Neural cell (in vitro differentiated cells): Measurements from ENCODE around the gene PDPK1. TPM values are rescaled to one million over a fixed set of nuclear protein-coding genes. Genes with fewer than 3 reads are reported as not detected.

Source experiments
- H2AFZ ChIP-seq: fragments of 200-600, 300-800 bp; sonication (generic), shearing (Covaris generic); 2 replicates; pipeline ENCODE4 v1.6.0; 2014; ENCODE audit warnings: low read depth, mild to moderate bottlenecking, antibody characterized with exemption, low read length, moderate library complexity
- H3F3A ChIP-seq: fragments of 200-600 bp; shearing (Covaris generic); 2 replicates; pipeline ENCODE4 v1.6.1; 2016; ENCODE audit warnings: mild to moderate bottlenecking, moderate library complexity, mixed read lengths, antibody characterized with exemption, low read length; ENCODE audit not compliant: insufficient read depth, poor library complexity, severe bottlenecking
- H3K27ac ChIP-seq: fragments of 200-600, 300-800 bp; sonication (generic), shearing (Covaris generic); 2 replicates; pipeline ENCODE4 v1.5.1; 2014; ENCODE audit warnings: mild to moderate bottlenecking, low read length, moderate library complexity
- H3K27me3 ChIP-seq: fragments of 300-800, 200-600 bp; sonication (generic), shearing (Covaris generic); 2 replicates; pipeline ENCODE4 v1.6.0; 2014; ENCODE audit warnings: mild to moderate bottlenecking, low read depth, low read length, moderate library complexity; ENCODE audit not compliant: insufficient read depth
- H3K36me3 ChIP-seq: fragments of 300-800, 200-600 bp; sonication (generic), shearing (Covaris generic); 2 replicates; pipeline ENCODE4 v1.5.1; 2014; ENCODE audit warnings: mild to moderate bottlenecking, antibody characterized with exemption, low read length, moderate library complexity; ENCODE audit not compliant: insufficient read depth
- H3K4me2 ChIP-seq: fragments of 300-800, 200-600 bp; sonication (generic), shearing (Covaris generic); 2 replicates; pipeline ENCODE4 v1.6.0; 2014; ENCODE audit warnings: mild to moderate bottlenecking, low read length
- H3K4me3 ChIP-seq: fragments of 300-800, 200-600 bp; sonication (generic), shearing (Covaris generic); 2 replicates; pipeline ENCODE4 v1.5.1; 2014; ENCODE audit warnings: mild to moderate bottlenecking, low read length, moderate library complexity
- H3K79me2 ChIP-seq: fragments of 200-600 bp; shearing (Covaris generic); replicated peaks from 2 replicates; pipeline ENCODE4 v1.6.0; 2014; ENCODE audit warnings: mild to moderate bottlenecking, low read length, moderate library complexity; ENCODE audit not compliant: insufficient read depth
- H3K9ac ChIP-seq: fragments of 300-800, 200-600 bp; sonication (generic), shearing (Covaris generic); 2 replicates; pipeline ENCODE4 v1.6.1; 2016; ENCODE audit warnings: mild to moderate bottlenecking, low read length, mixed read lengths
- H3K9me2 ChIP-seq: fragments of 200-600 bp; shearing (Covaris generic); 2 replicates; pipeline ENCODE4 v1.6.1; 2016; ENCODE audit warnings: mild to moderate bottlenecking, low read length, mixed read lengths; ENCODE audit not compliant: insufficient read depth
- H3K9me3 ChIP-seq: fragments of 200-600, 300-800 bp; sonication (generic), shearing (Covaris generic); 2 replicates; pipeline ENCODE4 v1.6.1; 2016; ENCODE audit warnings: mild to moderate bottlenecking, mixed run types, low read length, moderate library complexity, mixed read lengths
- H4K20me1 ChIP-seq: fragments of 200-600 bp; shearing (Covaris generic); 2 replicates; pipeline ENCODE4 v1.6.1; 2016; ENCODE audit warnings: mild to moderate bottlenecking, mixed run types; ENCODE audit not compliant: insufficient read depth
- EP300 ChIP-seq: fragments of 450-650 bp; conservative IDR thresholded peaks from 2 replicates; pipeline ENCODE4 v1.6.1; 2014; ENCODE audit warnings: antibody characterized with exemption, mild to moderate bottlenecking, moderate library complexity; ENCODE audit not compliant: poor library complexity, severe bottlenecking
- EZH2 ChIP-seq: fragments of 200-600, 300-800 bp; shearing (Covaris generic), sonication (generic); IDR thresholded peaks from 2 replicates; pipeline ENCODE4 v1.6.1; 2014; ENCODE audit warnings: antibody characterized with exemption, low read length, borderline replicate concordance, mild to moderate bottlenecking; ENCODE audit not compliant: insufficient read depth, poor library complexity, severe bottlenecking
- MXI1 ChIP-seq: fragments of 450-650 bp; conservative IDR thresholded peaks from 2 replicates; pipeline ENCODE4 v1.6.1; 2014; ENCODE audit warnings: antibody characterized with exemption, mild to moderate bottlenecking; ENCODE audit not compliant: poor library complexity, severe bottlenecking
- POLR2AphosphoS5 ChIP-seq: IDR thresholded peaks from 2 replicates; pipeline ENCODE4 v1.6.1; 2012
- RAD21 ChIP-seq: fragments of 450-650 bp; conservative IDR thresholded peaks from 2 replicates; pipeline ENCODE4 v1.6.1; 2014; ENCODE audit warnings: antibody characterized with exemption, mild to moderate bottlenecking, moderate library complexity
- SMC3 ChIP-seq: fragments of 450-650 bp; conservative IDR thresholded peaks from 2 replicates; pipeline ENCODE4 v1.6.1; 2014; ENCODE audit warnings: antibody characterized with exemption, mild to moderate bottlenecking, moderate library complexity; ENCODE audit not compliant: poor library complexity
- TAF1 ChIP-seq: IDR thresholded peaks from 2 replicates; pipeline ENCODE4 v1.6.1; 2012; ENCODE audit warnings: low read depth
- polyA plus RNA-seq: library from polyadenylated mRNA; depleted of rRNA; stranded (reverse); fragments of >200 nt; gene quantifications from 2 replicates; pipeline ENCODE4 v1.2.3, GENCODE V29; 2014
- TF ChIP-seq, protein P1 (sequence below): fragments of 450-650 bp; IDR thresholded peaks from 2 replicates; pipeline ENCODE4 v1.5.1; 2014; ENCODE audit warnings: antibody characterized with exemption, mild to moderate bottlenecking, moderate library complexity; ENCODE audit not compliant: poor library complexity, severe bottlenecking
- TF ChIP-seq, protein P2 (sequence below): IDR thresholded peaks from 2 replicates; pipeline ENCODE4 v1.6.1; 2012; ENCODE audit warnings: borderline replicate concordance

The PDPK1 gene
- polyA plus RNA-seq, 1 donor from 2014 or later, result 18.6 TPM

DNA sequence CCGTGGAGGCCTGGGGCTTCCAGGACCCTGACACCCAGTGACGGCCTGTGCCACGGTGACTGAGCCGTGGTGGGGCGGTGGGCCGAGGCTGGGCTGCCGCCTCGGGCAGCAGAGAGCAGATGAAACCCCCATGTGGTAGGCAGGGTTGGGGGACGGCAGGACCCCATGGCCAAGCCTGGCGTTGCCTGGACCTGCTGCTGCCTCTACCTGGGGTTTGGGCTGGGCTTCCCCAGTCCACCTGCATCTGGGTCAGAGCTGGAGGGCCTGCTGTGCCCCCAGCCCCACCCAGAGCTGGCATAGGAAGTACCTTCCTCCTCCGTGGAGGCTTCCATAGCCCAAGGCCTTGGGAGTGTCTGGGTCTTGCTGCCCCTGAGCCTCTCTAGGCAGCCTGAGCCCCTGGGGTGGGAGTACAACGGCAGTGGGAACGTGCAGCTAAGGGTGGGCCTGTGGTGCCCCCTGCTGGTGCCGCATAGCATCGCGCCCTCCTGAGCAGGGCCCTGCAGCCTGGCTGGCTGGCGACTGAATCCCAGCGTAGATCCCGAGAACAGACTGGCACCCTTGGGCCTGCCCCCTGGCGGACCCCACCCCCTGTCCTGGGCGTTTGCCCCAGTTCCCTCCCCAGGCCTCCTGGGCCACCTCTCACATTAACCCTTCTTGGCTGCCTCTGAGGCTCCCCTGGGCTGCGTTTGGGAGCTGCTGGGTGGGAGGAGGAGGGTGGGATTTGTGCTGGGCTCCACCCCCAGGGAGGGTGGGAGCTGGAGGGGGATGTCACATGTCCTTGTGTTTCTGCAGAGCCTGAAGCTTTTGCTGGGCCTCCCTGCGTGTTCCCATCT, 36.7 kb upstream of the PDPK1 start:
- Histone ChIP-seq H3K9ac (peak overlapping the region; percentile 62), H3K27ac (peak overlapping the region; percentile 57), H3K4me2 (peak overlapping the region; percentile 51), H3K4me3 (peak overlapping the region; percentile 60), H3K36me3 (no peaks in the 10 kb centered on the region), H3K79me2 (no peaks in the 10 kb centered on the region), H4K20me1 (no peaks in the 10 kb centered on the region), H3K9me3 (no peaks in the 10 kb centered on the region), H3F3A (no peaks in the 10 kb centered on the region), H2AFZ (peak overlapping the region; percentile 45), H3K27me3 (no peaks in the 10 kb centered on the region), H3K9me2 (no peaks in the 10 kb centered on the region)
- TF ChIP-seq TAF1 (no peak), EP300 (no peak), MXI1 (peak; percentile 51), POLR2AphosphoS5 (peak; percentile 20), SMC3 (peak; percentile 88), EZH2 (no peak), RAD21 (peak; percentile 97)
- TF ChIP-seq, protein P1, sequence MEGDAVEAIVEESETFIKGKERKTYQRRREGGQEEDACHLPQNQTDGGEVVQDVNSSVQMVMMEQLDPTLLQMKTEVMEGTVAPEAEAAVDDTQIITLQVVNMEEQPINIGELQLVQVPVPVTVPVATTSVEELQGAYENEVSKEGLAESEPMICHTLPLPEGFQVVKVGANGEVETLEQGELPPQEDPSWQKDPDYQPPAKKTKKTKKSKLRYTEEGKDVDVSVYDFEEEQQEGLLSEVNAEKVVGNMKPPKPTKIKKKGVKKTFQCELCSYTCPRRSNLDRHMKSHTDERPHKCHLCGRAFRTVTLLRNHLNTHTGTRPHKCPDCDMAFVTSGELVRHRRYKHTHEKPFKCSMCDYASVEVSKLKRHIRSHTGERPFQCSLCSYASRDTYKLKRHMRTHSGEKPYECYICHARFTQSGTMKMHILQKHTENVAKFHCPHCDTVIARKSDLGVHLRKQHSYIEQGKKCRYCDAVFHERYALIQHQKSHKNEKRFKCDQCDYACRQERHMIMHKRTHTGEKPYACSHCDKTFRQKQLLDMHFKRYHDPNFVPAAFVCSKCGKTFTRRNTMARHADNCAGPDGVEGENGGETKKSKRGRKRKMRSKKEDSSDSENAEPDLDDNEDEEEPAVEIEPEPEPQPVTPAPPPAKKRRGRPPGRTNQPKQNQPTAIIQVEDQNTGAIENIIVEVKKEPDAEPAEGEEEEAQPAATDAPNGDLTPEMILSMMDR, result peak; percentile 98
- TF ChIP-seq, protein P2, sequence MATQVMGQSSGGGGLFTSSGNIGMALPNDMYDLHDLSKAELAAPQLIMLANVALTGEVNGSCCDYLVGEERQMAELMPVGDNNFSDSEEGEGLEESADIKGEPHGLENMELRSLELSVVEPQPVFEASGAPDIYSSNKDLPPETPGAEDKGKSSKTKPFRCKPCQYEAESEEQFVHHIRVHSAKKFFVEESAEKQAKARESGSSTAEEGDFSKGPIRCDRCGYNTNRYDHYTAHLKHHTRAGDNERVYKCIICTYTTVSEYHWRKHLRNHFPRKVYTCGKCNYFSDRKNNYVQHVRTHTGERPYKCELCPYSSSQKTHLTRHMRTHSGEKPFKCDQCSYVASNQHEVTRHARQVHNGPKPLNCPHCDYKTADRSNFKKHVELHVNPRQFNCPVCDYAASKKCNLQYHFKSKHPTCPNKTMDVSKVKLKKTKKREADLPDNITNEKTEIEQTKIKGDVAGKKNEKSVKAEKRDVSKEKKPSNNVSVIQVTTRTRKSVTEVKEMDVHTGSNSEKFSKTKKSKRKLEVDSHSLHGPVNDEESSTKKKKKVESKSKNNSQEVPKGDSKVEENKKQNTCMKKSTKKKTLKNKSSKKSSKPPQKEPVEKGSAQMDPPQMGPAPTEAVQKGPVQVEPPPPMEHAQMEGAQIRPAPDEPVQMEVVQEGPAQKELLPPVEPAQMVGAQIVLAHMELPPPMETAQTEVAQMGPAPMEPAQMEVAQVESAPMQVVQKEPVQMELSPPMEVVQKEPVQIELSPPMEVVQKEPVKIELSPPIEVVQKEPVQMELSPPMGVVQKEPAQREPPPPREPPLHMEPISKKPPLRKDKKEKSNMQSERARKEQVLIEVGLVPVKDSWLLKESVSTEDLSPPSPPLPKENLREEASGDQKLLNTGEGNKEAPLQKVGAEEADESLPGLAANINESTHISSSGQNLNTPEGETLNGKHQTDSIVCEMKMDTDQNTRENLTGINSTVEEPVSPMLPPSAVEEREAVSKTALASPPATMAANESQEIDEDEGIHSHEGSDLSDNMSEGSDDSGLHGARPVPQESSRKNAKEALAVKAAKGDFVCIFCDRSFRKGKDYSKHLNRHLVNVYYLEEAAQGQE, result no peak

DNA sequence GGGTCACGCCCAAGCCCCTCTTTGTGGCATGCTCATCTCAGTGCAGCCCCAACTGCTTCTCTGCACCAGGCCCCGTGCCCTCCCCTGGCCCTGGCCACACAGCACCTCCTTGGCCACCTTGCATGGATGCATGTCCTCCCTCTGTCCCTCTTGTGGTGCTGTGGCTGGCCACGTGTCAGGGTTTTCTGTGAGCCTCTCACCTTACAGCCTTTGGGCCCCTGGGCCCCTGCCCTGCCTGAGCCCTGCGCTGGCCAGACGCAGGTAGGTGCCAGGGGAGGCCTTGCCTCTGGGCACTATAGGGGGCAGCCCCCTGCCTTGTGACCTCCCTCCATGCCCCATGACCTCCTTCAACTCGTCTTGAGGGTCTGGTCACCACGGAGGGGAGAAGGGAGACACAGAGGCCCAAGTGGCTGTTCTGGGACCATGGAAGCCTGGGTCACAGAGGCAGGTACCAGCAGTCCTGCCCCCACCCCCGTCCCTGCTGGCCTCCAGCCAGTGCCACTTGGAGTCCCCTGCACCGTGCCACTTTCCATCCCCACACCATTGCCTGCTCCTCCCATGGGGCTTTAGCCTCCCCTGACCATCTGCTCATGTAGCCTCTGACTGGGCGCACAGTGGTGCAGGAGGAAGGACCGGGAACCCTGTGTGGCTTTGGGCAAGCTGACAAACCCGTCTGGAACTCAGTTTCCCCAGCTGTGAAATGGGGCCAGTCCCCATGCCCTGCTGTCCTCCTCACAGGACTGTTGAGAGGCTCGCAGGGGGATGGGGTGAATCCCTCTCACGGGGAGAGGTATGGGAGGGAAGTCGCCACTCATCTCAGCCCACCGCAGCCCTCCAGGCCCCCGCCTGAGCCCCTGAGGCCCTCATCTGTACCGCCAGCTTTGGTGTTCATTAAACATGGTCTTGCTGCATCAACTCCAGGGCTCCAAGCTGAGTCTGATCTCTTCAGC, 35.6 kb upstream of the PDPK1 start:
- TF ChIP-seq, protein P2, result no peak
- TF ChIP-seq SMC3, result no peak
- TF ChIP-seq MXI1, result no peak
- TF ChIP-seq, protein P1, result no peak
- TF ChIP-seq EP300, result no peak
- no peak for TF ChIP-seq POLR2AphosphoS5
- Histone ChIP-seq H3K9ac (peak overlapping the region; percentile 62), H3K4me3 (peak overlapping the region; percentile 60)

More for the DNA sequence above, 35.6 kb upstream of the PDPK1 start:
- Histone ChIP-seq H2AFZ (peak overlapping the region; percentile 45), H3K36me3 (no peaks in the 10 kb centered on the region), H3K79me2 (no peaks in the 10 kb centered on the region), H3F3A (no peaks in the 10 kb centered on the region), H3K27me3 (no peaks in the 10 kb centered on the region), H3K27ac (peak overlapping the region; percentile 57), H3K4me2 (peak overlapping the region; percentile 15), H4K20me1 (no peaks in the 10 kb centered on the region), H3K9me3 (no peaks in the 10 kb centered on the region), H3K9me2 (no peaks in the 10 kb centered on the region)
